Colonic mucosa (tissue), 4 donors: ENCODE data around the gene B4GAT1. TPM values are rescaled to one million over a fixed set of nuclear protein-coding genes. Genes with fewer than 3 reads are reported as not detected.

ENCODE experiments used
- DNase-seq: peaks from one replicate; pipeline ENCODE4 v3.0.0-alpha.2; 2020
- H3K27ac ChIP-seq: fragments of 200-600 bp; one replicate; pipeline ENCODE4 v1.8.0; 2021
- H3K27me3 ChIP-seq: fragments of 200-600 bp; one replicate; pipeline ENCODE4 v1.8.0; 2021
- H3K36me3 ChIP-seq: fragments of 200-600 bp; one replicate; pipeline ENCODE4 v1.8.0; 2021
- H3K4me1 ChIP-seq: fragments of 200-600 bp; one replicate; pipeline ENCODE4 v1.8.0; 2021; ENCODE audit warnings: mild to moderate bottlenecking
- H3K4me3 ChIP-seq: fragments of 200-600 bp; one replicate; pipeline ENCODE4 v1.8.0; 2021
- H3K9ac ChIP-seq, 2 donors: one replicate each; pipeline ENCODE4 v1.7.0; 2013; ENCODE audit warnings: control low read depth in 2 of 2, low read depth in 2 of 2, low read length in 2 of 2
- H3K9me3 ChIP-seq: fragments of 200-600 bp; one replicate; pipeline ENCODE4 v1.8.0; 2021
- CTCF ChIP-seq: fragments of 200-600 bp; IDR thresholded peaks from one replicate; pipeline ENCODE4 v1.8.0; 2022; ENCODE audit warnings: antibody characterized with exemption, mild to moderate bottlenecking
- intact Hi-C: fragments of 100-400 bp; cut with DNase I; formaldehyde crosslinking; loops from one replicate; pipeline ENCODE4 v1.14.1; 2022
- total RNA-seq, 2 donors: library from RNA; stranded (reverse); fragmentation: NEBNext Ultra II Directional in 1 of 2; extraction: Animal tissue kit (Norgen Biotek cat#: 25700) in 1 of 2; gene quantifications; one replicate each; pipeline ENCODE4 v1.2.1, GENCODE V29; 2021
- donor health status: healthy.
- donor health status: DM: no; HTN: no; CAD: no.
- donor health status: DM: no; HTN: no; CAD: no.

The B4GAT1 gene
- total RNA-seq, 2 donors from 2014 or later: 14.2 to 20.2 TPM

GRCh38 chr11:66341502-66342126 is 5.8 kb downstream of the B4GAT1 start:
- Histone ChIP-seq H3K9ac (no peak overlapping the region), H3K4me1 (peaks cover 28% of the 10 kb centered on the region), H3K27ac (no peak overlapping the region), H3K27me3 (no peaks in the 10 kb centered on the region), H3K9me3 (no peaks in the 10 kb centered on the region), H3K36me3 (peaks cover 7% of the 10 kb centered on the region), H3K4me3 (no peak overlapping the region)
- intact Hi-C loops: no loop called here
- TF ChIP-seq CTCF: no peak
- no peak for DNase-seq

GRCh38 chr11:66340596-66341501 is 6.6 kb downstream of the B4GAT1 start:
- no peak for DNase-seq
- Histone ChIP-seq H3K4me3 (no peak overlapping the region), H3K27ac (no peak overlapping the region), H3K27me3 (no peaks in the 10 kb centered on the region), H3K4me1 (peaks cover 24% of the 10 kb centered on the region), H3K36me3 (peaks cover 7% of the 10 kb centered on the region), H3K9me3 (no peaks in the 10 kb centered on the region), H3K9ac (no peak overlapping the region)
- no peak for TF ChIP-seq CTCF
- intact Hi-C loops: no loop called here

GRCh38 chr11:66339686-66340483 is 7.5 kb downstream of the B4GAT1 start:
- Histone ChIP-seq H3K36me3 (peaks cover 7% of the 10 kb centered on the region), H3K9ac (no peak overlapping the region), H3K4me3 (no peak overlapping the region), H3K27ac (no peak overlapping the region), H3K4me1 (peaks cover 25% of the 10 kb centered on the region), H3K9me3 (no peaks in the 10 kb centered on the region), H3K27me3 (no peaks in the 10 kb centered on the region)
- no peak for DNase-seq
- TF ChIP-seq CTCF: no peak
- intact Hi-C loops: no loop called here

GRCh38 chr11:66339162-66339675 is 8.2 kb downstream of the B4GAT1 start:
- DNase-seq: no peak
- H3K9me3 ChIP-seq: no peaks in the 10 kb centered on the region
- H3K4me3 ChIP-seq: no peak overlapping the region
- intact Hi-C loops: no loop called here
- no peak overlapping the region for H3K27ac ChIP-seq
- H3K4me1 ChIP-seq: peaks cover 23% of the 10 kb centered on the region
- peaks cover 7% of the 10 kb centered on the region for H3K36me3 ChIP-seq
- H3K9ac ChIP-seq: no peak overlapping the region
- no peaks in the 10 kb centered on the region for H3K27me3 ChIP-seq
- TF ChIP-seq CTCF: no peak
